OCI-LY3 (cell line): Measurements from ENCODE around the gene CTNND2.

Experiments
- H2AFZ ChIP-seq: fragments of 200-600, 300-600 bp; shearing (Covaris generic); 2 replicates; pipeline ENCODE4 v1.6.0; 2014; ENCODE audit warnings: antibody characterized with exemption, low read depth, low read length
- H3K27ac ChIP-seq: fragments of 200-600, 300-600 bp; sonication (generic); 2 replicates; pipeline ENCODE4 v1.5.1; 2014; ENCODE audit warnings: mild to moderate bottlenecking, low read length, moderate library complexity, mixed read lengths
- H3K27me3 ChIP-seq: fragments of 200-600, 300-600 bp; sonication (generic); 2 replicates; pipeline ENCODE4 v1.6.1; 2014; ENCODE audit warnings: low read depth, low read length, mixed read lengths
- H3K36me3 ChIP-seq: fragments of 200-600, 300-600 bp; sonication (generic); replicated peaks from 2 replicates; pipeline ENCODE3; 2014; ENCODE audit warnings: low read depth, low read length, mixed read lengths
- H3K4me1 ChIP-seq: fragments of 300-600, 200-600 bp; sonication (generic); 2 replicates; pipeline ENCODE4 v1.6.1; 2014; ENCODE audit warnings: low read length, mixed read lengths
- H3K4me2 ChIP-seq: fragments of 200-600, 300-600 bp; sonication (generic); 2 replicates; pipeline ENCODE4 v1.6.1; 2014; ENCODE audit warnings: low read length, mixed read lengths
- H3K4me3 ChIP-seq: fragments of 300-600, 200-600 bp; sonication (generic); 2 replicates; pipeline ENCODE4 v1.5.1; 2014; ENCODE audit warnings: antibody characterized with exemption, mild to moderate bottlenecking, low read length, moderate library complexity
- H3K79me2 ChIP-seq: fragments of 300-600, 200-600 bp; shearing (Covaris generic); 2 replicates; pipeline ENCODE4 v1.6.1; 2014; ENCODE audit warnings: mild to moderate bottlenecking, low read length, mixed read lengths
- H3K9ac ChIP-seq: fragments of 300-600, 200-600 bp; shearing (Covaris generic); 2 replicates; pipeline ENCODE4 v1.6.0; 2014; ENCODE audit warnings: mild to moderate bottlenecking, low read length, moderate library complexity
- H3K9me3 ChIP-seq: fragments of 200-600, 300-600 bp; shearing (Covaris generic); 2 replicates; pipeline ENCODE4 v1.6.1; 2014; ENCODE audit warnings: low read length, mixed read lengths; ENCODE audit not compliant: insufficient read depth
- H4K20me1 ChIP-seq: fragments of 200-600, 300-600 bp; sonication (generic); 2 replicates; pipeline ENCODE4 v1.6.1; 2016; ENCODE audit warnings: low read length, mixed read lengths; ENCODE audit not compliant: insufficient read depth
- EZH2phosphoT487 ChIP-seq: fragments of 200-600 bp; shearing (Covaris generic); IDR thresholded peaks from 2 replicates; pipeline ENCODE4 v1.6.1; 2018; ENCODE audit warnings: antibody characterized with exemption, mixed run types, low read depth
- TF ChIP-seq, protein P1 (sequence below): fragments of 200-600, 300-600 bp; sonication (generic); IDR thresholded peaks from 2 replicates; pipeline ENCODE4 v1.5.1; 2014; ENCODE audit warnings: antibody characterized with exemption, low read length, low read depth

CTNND2 gene

DNA sequence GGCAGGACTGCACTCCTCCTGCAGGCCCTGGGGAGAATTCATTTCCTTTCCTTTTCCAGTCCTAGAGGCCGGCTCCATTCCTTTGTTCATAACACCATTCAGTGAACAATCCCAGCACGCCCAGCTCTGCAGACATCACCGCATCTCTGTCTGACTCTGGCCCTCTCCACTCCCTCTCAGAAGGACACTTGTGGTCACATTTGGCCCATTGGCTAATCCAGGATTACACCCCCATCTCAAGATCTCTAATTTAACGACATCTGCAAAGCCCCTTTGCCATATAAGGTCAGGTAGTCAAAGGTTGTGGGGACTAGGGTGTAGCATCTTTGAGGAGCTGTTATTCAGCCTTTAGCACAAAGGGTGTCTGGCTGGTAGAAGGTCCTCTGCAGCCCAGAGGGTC lies 958.2 kb downstream of the CTNND2 start:
- Histone ChIP-seq H3K36me3 (no peaks in the 10 kb centered on the region), H3K27me3 (no peaks in the 10 kb centered on the region), H4K20me1 (no peaks in the 10 kb centered on the region), H3K4me1 (no peaks in the 10 kb centered on the region), H3K4me2 (no peak overlapping the region), H3K9ac (no peak overlapping the region), H3K79me2 (no peaks in the 10 kb centered on the region), H3K4me3 (no peak overlapping the region), H3K27ac (no peak overlapping the region), H2AFZ (no peak overlapping the region), H3K9me3 (no peaks in the 10 kb centered on the region)
- TF ChIP-seq, protein P1, sequence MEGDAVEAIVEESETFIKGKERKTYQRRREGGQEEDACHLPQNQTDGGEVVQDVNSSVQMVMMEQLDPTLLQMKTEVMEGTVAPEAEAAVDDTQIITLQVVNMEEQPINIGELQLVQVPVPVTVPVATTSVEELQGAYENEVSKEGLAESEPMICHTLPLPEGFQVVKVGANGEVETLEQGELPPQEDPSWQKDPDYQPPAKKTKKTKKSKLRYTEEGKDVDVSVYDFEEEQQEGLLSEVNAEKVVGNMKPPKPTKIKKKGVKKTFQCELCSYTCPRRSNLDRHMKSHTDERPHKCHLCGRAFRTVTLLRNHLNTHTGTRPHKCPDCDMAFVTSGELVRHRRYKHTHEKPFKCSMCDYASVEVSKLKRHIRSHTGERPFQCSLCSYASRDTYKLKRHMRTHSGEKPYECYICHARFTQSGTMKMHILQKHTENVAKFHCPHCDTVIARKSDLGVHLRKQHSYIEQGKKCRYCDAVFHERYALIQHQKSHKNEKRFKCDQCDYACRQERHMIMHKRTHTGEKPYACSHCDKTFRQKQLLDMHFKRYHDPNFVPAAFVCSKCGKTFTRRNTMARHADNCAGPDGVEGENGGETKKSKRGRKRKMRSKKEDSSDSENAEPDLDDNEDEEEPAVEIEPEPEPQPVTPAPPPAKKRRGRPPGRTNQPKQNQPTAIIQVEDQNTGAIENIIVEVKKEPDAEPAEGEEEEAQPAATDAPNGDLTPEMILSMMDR = no peak
- no peak for TF ChIP-seq EZH2phosphoT487

DNA sequence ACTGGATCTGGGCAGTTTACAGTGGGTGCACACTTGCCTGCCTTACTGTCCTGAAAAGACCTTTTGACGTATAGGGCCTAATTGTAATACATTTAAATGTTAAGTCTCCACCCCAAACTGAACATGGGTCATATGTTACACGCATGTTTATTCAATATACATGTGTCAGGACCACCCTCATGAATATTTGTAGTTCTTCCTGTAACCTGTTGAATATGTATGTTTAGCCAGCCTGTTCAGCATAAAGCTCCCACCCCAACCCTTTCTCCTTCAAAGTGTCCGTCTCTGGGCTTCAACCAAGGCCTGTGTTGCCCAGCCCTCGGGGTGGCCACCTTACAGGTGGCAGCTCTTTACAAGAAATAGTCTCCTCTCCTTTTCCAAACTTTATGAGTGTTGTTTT lies 962.3 kb downstream of the CTNND2 start:
- H3K27ac ChIP-seq = no peak overlapping the region
- H2AFZ ChIP-seq = no peak overlapping the region
- TF ChIP-seq, protein P1 = no peak
- TF ChIP-seq EZH2phosphoT487 = no peak
- H3K4me1 ChIP-seq = no peaks in the 10 kb centered on the region
- H3K79me2 ChIP-seq = no peaks in the 10 kb centered on the region
- H3K9ac ChIP-seq = no peak overlapping the region
- H3K36me3 ChIP-seq = no peaks in the 10 kb centered on the region
- H3K9me3 ChIP-seq = no peaks in the 10 kb centered on the region
- no peak overlapping the region for H3K4me2 ChIP-seq
- H4K20me1 ChIP-seq = no peaks in the 10 kb centered on the region
- H3K27me3 ChIP-seq = no peaks in the 10 kb centered on the region
- H3K4me3 ChIP-seq = no peak overlapping the region

DNA sequence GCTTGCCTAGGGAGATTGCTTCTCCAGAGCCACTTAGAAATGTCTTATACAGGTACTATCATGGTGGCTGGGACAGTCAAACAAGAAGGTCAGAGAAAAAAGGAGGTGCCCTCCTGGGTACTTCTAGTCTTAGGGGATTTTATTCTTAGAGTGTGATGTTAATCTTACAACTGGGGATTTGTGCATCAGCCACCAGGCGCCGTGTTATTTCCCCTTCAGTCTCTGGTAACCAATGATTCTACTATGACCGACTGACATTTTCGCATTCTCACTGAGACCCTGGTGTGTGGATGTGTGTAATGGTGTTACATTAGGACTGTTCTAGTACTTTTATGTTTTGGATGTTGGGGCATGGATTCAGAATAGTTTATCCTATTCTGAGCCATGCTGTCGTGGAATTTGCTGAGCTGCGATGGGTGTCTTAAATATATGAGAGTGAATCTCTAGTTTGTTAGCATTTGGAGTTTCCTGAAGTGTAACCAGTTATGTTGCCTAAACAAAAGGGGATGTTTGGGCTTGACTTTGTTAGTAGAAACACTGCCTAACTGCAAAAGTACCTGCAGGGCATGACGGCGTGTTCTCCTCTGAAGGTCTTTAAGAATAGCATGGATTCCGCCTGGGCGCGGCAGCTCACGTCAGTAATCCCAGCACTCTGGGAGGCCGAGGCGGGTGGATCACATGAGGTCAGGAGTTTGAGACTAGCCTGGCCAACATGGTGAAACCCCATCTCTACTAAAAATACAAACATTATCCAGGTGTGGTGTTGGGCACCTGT lies 968.0 kb downstream of the CTNND2 start:
- H4K20me1 ChIP-seq = no peaks in the 10 kb centered on the region
- H3K9ac ChIP-seq = no peak overlapping the region
- TF ChIP-seq, protein P1 = no peak
- TF ChIP-seq EZH2phosphoT487 = no peak
- H3K79me2 ChIP-seq = no peaks in the 10 kb centered on the region
- no peaks in the 10 kb centered on the region for H3K4me1 ChIP-seq
- H3K4me3 ChIP-seq = no peak overlapping the region
- no peak overlapping the region for H3K4me2 ChIP-seq
- no peaks in the 10 kb centered on the region for H3K9me3 ChIP-seq
- H3K36me3 ChIP-seq = no peaks in the 10 kb centered on the region
- no peaks in the 10 kb centered on the region for H3K27me3 ChIP-seq
- H3K27ac ChIP-seq = no peak overlapping the region
- no peak overlapping the region for H2AFZ ChIP-seq

DNA sequence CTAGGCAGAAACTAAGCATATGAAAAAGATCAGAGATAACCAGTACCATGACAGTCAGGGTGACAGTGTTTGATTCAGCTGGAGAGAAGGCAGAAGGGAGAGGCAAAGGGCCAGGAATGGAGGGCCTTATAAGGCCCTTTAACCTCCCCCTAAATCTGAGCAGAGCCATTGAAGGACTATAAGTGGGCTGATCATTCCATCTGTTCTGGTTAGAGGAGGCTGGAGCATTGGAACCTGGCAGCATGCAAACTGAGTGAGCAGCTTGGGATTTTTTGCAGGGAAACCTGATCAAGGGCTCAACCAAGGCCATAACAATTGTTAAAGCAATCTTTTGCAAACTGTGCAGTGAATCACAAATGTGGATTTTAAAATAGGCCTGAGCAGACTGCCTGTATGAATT lies 968.7 kb downstream of the CTNND2 start:
- H4K20me1 ChIP-seq = no peaks in the 10 kb centered on the region
- no peaks in the 10 kb centered on the region for H3K79me2 ChIP-seq
- no peak overlapping the region for H3K9ac ChIP-seq
- TF ChIP-seq EZH2phosphoT487 = no peak
- TF ChIP-seq, protein P1 = no peak
- H3K4me2 ChIP-seq = no peak overlapping the region
- H3K27me3 ChIP-seq = no peaks in the 10 kb centered on the region
- H3K36me3 ChIP-seq = no peaks in the 10 kb centered on the region
- H3K4me3 ChIP-seq = no peak overlapping the region
- H3K9me3 ChIP-seq = no peaks in the 10 kb centered on the region
- no peak overlapping the region for H2AFZ ChIP-seq
- H3K27ac ChIP-seq = no peak overlapping the region
- no peaks in the 10 kb centered on the region for H3K4me1 ChIP-seq
